ENCODE measurements around the gene SSB.
A peak's percentile ranks its signal among the peaks of the same experiment; 100 is the strongest.
"Not testable (repeated sequence)": the region's sequence is repeated elsewhere in the genome, so short reads cannot be mapped to it uniquely, and the experiment has no call there.

SSB gene

DNA sequence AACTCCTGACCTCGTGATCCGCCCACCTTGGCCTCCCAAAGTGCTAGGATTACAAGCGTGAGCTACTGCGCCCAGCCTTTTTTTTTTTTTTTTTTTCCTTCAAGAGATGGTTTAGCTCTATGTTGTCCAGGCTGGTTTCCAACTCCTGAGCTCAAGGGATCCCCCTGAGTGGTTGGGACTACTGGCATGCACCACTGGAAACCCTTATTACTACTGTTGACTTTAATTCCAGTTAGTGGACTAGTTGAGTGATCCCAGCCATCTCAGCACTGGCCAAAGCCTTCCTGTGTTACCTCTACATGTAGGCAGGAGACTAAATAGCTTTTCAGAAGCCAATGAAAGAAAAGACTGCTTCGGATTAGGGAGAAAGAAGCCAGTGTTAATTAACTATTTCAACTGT, 8.1 kb upstream of the SSB start:
- Histone ChIP-seq H3K27ac (ENCODE audit: low read length) (no peak overlapping the region), H3K9me3 (ENCODE audit: control insufficient read depth in 1 of 2, low read length in 2 of 2) (no peaks in the 10 kb centered on the region), H3K4me1 (ENCODE audit: control insufficient read depth in 1 of 2, insufficient read depth in 2 of 2, low read length in 2 of 2) (no peaks in the 10 kb centered on the region), H3K4me3 (ENCODE audit: low read depth in 1 of 2, low read length in 2 of 2) (no peak overlapping the region), H3K36me3 (ENCODE audit: control insufficient read depth in 1 of 2, insufficient read depth in 2 of 2, low read length in 2 of 2) (no peaks in the 10 kb centered on the region), H3K27me3 (ENCODE audit: low read depth, low read length) (no peaks in the 10 kb centered on the region)

DNA sequence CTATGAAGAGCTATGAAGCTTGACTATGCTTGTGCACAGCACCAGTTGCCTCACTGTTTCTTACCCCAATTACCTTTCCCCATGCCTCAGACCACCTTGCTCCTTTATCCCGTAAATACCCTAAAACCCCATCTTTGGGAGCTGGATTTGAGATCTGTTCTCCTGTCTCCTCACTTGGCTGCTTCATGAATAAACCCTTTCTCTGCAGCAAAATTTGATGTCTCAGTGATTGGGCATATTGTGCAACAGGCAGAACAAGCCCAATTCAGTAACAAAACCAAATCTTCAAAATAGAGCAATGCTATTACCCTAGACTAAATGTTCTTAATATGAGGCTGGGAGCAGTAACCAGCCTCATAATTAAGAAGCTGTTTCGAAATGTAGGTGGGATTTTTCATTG, 3.5 kb upstream of the SSB start:
- peaks cover 0 to 4% of the 10 kb centered on the region in 2 donors for H3K36me3 ChIP-seq (ENCODE audit: control insufficient read depth in 1 of 2, insufficient read depth in 2 of 2, low read length in 2 of 2)
- H3K27ac ChIP-seq (ENCODE audit: low read length) = no peak overlapping the region
- H3K4me1 ChIP-seq (ENCODE audit: control insufficient read depth in 1 of 2, insufficient read depth in 2 of 2, low read length in 2 of 2) = peaks cover 0 to 7% of the 10 kb centered on the region in 2 donors
- no peak overlapping the region for H3K4me3 ChIP-seq (ENCODE audit: low read depth in 1 of 2, low read length in 2 of 2)
- no peaks in the 10 kb centered on the region for H3K9me3 ChIP-seq (ENCODE audit: control insufficient read depth in 1 of 2, low read length in 2 of 2)
- no peaks in the 10 kb centered on the region for H3K27me3 ChIP-seq (ENCODE audit: low read depth, low read length)

DNA sequence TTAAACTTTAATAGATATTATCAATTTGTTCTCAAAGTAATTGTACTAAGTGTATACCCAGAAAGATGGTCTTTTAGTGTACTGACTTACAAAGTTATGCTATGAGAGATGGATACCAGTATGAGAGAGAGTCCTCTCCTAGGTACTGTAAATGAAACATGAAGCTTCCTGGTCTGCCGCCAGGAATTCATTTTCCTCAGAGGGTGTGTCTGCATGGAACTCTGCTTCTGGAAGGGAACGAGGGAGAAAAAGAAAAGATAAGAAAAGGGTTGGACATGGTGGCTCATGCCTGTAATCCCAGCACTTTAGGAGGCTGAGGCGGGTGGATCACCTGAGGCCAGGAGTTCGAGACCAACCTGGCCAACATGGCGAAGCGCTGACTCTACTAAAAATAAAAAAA, 2.2 kb upstream of the SSB start:
- no peak overlapping the region for H3K27ac ChIP-seq (ENCODE audit: low read length)
- H3K36me3 ChIP-seq (ENCODE audit: control insufficient read depth in 1 of 2, insufficient read depth in 2 of 2, low read length in 2 of 2) = peaks cover 0 to 4% of the 10 kb centered on the region in 2 donors
- H3K4me1 ChIP-seq (ENCODE audit: control insufficient read depth in 1 of 2, insufficient read depth in 2 of 2, low read length in 2 of 2) = peaks cover 0 to 11% of the 10 kb centered on the region in 2 donors
- H3K4me3 ChIP-seq (ENCODE audit: low read depth in 1 of 2, low read length in 2 of 2) = no peak overlapping the region
- H3K27me3 ChIP-seq (ENCODE audit: low read depth, low read length) = no peaks in the 10 kb centered on the region
- H3K9me3 ChIP-seq (ENCODE audit: control insufficient read depth in 1 of 2, low read length in 2 of 2) = no peaks in the 10 kb centered on the region

DNA sequence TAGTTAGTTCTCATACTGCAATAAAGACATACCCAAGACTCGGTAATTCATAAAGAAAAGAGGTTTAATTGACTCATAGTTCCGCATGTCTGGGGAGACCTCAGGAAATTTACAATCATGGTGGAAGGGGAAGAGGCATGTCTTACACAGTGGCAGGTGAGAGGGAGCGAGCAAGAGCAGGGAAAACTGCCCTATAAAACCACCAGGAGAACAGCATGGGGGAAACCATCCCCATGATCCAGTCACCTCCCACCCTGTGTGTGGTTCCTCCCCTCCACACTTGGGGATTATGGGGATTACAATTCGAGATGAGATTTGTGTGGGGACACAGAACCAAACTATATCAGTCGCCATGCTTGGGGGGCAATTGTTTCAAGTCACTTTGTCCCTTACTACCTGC, 1.1 kb upstream of the SSB start:
- no peak overlapping the region for H3K4me3 ChIP-seq (ENCODE audit: low read depth in 1 of 2, low read length in 2 of 2)
- H3K4me1 ChIP-seq (ENCODE audit: control insufficient read depth in 1 of 2, insufficient read depth in 2 of 2, low read length in 2 of 2) = peaks cover 0 to 11% of the 10 kb centered on the region in 2 donors
- H3K27me3 ChIP-seq (ENCODE audit: low read depth, low read length) = no peaks in the 10 kb centered on the region
- H3K9me3 ChIP-seq (ENCODE audit: control insufficient read depth in 1 of 2, low read length in 2 of 2) = no peaks in the 10 kb centered on the region
- H3K27ac ChIP-seq (ENCODE audit: low read length) = no peak overlapping the region
- peaks cover 0 to 11% of the 10 kb centered on the region in 2 donors for H3K36me3 ChIP-seq (ENCODE audit: control insufficient read depth in 1 of 2, insufficient read depth in 2 of 2, low read length in 2 of 2)

DNA sequence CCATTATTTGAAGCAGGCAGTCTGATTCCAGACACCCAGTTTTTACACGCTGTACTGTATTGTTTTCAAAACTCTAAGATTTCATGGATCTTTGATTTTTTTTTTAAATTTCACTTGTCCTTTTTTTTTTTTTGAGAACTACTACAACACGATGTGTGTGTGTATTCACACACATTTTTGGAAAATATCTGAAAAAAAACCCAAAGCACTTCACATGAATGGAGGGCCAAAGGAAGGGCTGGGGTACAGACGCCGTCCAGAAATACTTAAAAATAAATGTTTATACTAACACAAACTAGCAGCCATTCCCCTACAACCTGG, 314 bp upstream of the SSB start:
- no peaks in the 10 kb centered on the region for H3K9me3 ChIP-seq (ENCODE audit: control insufficient read depth in 1 of 2, low read length in 2 of 2)
- peaks cover 0 to 14% of the 10 kb centered on the region in 2 donors for H3K4me1 ChIP-seq (ENCODE audit: control insufficient read depth in 1 of 2, insufficient read depth in 2 of 2, low read length in 2 of 2)
- no peaks in the 10 kb centered on the region for H3K27me3 ChIP-seq (ENCODE audit: low read depth, low read length)

DNA sequence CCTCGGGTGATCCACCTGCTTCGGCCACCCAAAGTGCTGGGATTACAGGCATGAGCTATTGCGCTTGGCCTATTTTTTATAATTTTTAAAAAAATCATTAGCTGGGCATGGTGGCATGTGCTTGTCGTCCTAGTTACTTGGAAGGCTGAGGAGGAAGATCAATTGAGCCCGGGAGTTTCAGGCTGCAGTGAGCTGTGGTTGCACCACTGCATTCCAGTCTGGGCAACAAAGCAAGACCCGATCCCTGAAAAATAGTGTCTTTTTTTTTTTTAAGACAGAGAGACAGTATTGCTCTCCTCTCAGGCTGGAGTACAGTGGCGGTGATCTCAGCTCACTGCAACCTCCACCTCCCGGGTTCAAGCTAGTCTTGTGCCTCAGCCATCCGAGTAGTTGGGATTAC, 4.8 kb downstream of the SSB start:
- H3K27ac ChIP-seq (ENCODE audit: low read length) = no peak overlapping the region
- no peaks in the 10 kb centered on the region for H3K27me3 ChIP-seq (ENCODE audit: low read depth, low read length)
- no peaks in the 10 kb centered on the region for H3K9me3 ChIP-seq (ENCODE audit: control insufficient read depth in 1 of 2, low read length in 2 of 2)
- H3K36me3 ChIP-seq (ENCODE audit: control insufficient read depth in 1 of 2, insufficient read depth in 2 of 2, low read length in 2 of 2) = peaks cover 13 to 38% of the 10 kb centered on the region in 2 donors
- no peak overlapping the region for H3K4me3 ChIP-seq (ENCODE audit: low read depth in 1 of 2, low read length in 2 of 2)
- peaks cover 0 to 19% of the 10 kb centered on the region in 2 donors for H3K4me1 ChIP-seq (ENCODE audit: control insufficient read depth in 1 of 2, insufficient read depth in 2 of 2, low read length in 2 of 2)

More for the DNA sequence above, 314 bp upstream of the SSB start:
- Histone ChIP-seq H3K27ac (ENCODE audit: low read length) (peak overlapping the region; percentile 34), H3K36me3 (ENCODE audit: control insufficient read depth in 1 of 2, insufficient read depth in 2 of 2, low read length in 2 of 2) (peaks cover 0 to 11% of the 10 kb centered on the region in 2 donors), H3K4me3 (ENCODE audit: low read depth in 1 of 2, low read length in 2 of 2) (peak overlapping the region; percentile 79 to 98)

DNA sequence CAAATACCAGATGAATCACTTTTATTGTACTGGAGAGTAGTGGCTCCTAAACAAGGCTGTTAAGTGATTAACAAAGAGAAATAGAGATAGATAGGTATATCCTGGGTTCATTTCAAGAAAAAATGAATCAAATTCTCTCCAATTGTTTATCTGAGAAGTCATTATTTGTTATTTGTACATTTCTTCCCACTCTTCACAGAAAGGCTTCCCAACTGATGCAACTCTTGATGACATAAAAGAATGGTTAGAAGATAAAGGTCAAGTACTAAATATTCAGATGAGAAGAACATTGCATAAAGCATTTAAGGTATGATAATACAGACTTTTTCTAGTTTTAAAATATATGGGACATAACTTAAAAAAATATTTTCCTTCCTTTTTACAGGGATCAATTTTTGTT, 7.9 kb downstream of the SSB start:
- H3K9me3 ChIP-seq (ENCODE audit: control insufficient read depth in 1 of 2, low read length in 2 of 2) = no peaks in the 10 kb centered on the region
- peaks cover 32 to 51% of the 10 kb centered on the region in 2 donors for H3K36me3 ChIP-seq (ENCODE audit: control insufficient read depth in 1 of 2, insufficient read depth in 2 of 2, low read length in 2 of 2)
- no peak overlapping the region for H3K27ac ChIP-seq (ENCODE audit: low read length)
- no peak overlapping the region for H3K4me3 ChIP-seq (ENCODE audit: low read depth in 1 of 2, low read length in 2 of 2)
- peaks cover 0 to 8% of the 10 kb centered on the region in 2 donors for H3K4me1 ChIP-seq (ENCODE audit: control insufficient read depth in 1 of 2, insufficient read depth in 2 of 2, low read length in 2 of 2)
- H3K27me3 ChIP-seq (ENCODE audit: low read depth, low read length) = no peaks in the 10 kb centered on the region

DNA sequence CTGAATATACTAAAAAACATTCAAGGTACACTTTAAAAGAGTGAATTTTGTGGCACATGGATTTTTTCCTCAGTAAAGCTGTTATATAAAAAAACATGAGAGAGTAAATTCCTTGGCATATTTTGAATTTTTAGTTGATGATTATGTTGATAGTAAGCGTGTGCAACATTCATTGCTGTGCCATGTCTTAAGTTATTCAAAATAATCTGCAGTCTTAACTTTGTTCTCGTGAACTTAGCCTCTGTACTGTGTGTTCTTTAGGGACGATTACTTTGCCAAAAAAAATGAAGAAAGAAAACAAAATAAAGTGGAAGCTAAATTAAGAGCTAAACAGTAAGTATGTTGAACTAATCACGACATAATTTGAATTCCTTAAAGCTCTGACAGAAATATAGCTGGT, 9.6 kb downstream of the SSB start:
- Histone ChIP-seq H3K9me3 (ENCODE audit: control insufficient read depth in 1 of 2, low read length in 2 of 2) (no peaks in the 10 kb centered on the region), H3K27ac (ENCODE audit: low read length) (no peak overlapping the region), H3K27me3 (ENCODE audit: low read depth, low read length) (no peaks in the 10 kb centered on the region), H3K4me1 (ENCODE audit: control insufficient read depth in 1 of 2, insufficient read depth in 2 of 2, low read length in 2 of 2) (peaks cover 0 to 7% of the 10 kb centered on the region in 2 donors), H3K4me3 (ENCODE audit: low read depth in 1 of 2, low read length in 2 of 2) (no peak overlapping the region), H3K36me3 (ENCODE audit: control insufficient read depth in 1 of 2, insufficient read depth in 2 of 2, low read length in 2 of 2) (peaks cover 40 to 55% of the 10 kb centered on the region in 2 donors)

DNA sequence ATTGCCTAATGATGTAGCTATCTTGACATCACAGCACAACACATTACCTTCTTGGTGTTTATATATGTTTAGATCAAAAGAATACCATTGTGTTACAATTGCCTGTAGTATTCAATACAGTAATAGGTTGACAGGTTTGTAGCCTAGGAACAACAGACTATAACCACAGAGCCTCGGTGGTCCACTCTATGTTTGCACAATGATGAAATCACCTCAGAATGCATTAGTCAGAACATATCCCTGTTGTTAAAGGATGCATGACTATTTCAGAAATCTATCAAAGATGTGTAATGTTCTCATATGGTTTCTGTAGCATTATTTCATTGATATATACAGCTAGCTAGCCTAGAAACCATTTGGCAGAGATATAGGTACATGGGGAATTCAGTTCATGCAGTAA, 17.2 kb downstream of the SSB start:
- H3K9me3 ChIP-seq (ENCODE audit: control insufficient read depth in 1 of 2, low read length in 2 of 2) = no peaks in the 10 kb centered on the region
- no peak overlapping the region for H3K4me3 ChIP-seq (ENCODE audit: low read depth in 1 of 2, low read length in 2 of 2)
- H3K4me1 ChIP-seq (ENCODE audit: control insufficient read depth in 1 of 2, insufficient read depth in 2 of 2, low read length in 2 of 2) = no peaks in the 10 kb centered on the region
- H3K27ac ChIP-seq (ENCODE audit: low read length) = no peak overlapping the region
- peaks cover 36 to 40% of the 10 kb centered on the region in 2 donors for H3K36me3 ChIP-seq (ENCODE audit: control insufficient read depth in 1 of 2, insufficient read depth in 2 of 2, low read length in 2 of 2)
- H3K27me3 ChIP-seq (ENCODE audit: low read depth, low read length) = no peaks in the 10 kb centered on the region

DNA sequence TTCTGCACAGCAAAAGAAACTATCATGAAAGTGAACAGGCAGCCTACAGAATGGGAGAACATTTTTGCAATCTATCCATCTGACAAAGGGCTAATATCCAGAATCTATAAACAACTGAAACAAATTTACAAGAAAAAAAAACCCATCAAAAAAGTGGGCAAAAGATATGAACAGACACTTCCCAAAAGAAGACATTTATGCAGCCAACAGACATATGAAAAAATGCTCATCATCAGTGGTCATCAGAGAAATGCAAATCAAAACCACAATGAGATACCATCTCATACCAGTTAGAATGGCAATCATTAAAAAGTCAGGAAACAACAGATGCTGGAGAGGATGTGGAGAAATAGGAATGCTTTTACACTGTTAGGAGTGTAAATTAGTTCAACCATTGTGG, 18.3 kb downstream of the SSB start:
- H3K9me3 ChIP-seq (ENCODE audit: control insufficient read depth in 1 of 2, low read length in 2 of 2); H3K4me1 ChIP-seq (ENCODE audit: control insufficient read depth in 1 of 2, insufficient read depth in 2 of 2, low read length in 2 of 2); H3K27me3 ChIP-seq (ENCODE audit: low read depth, low read length); H3K27ac ChIP-seq (ENCODE audit: low read length); H3K4me3 ChIP-seq (ENCODE audit: low read depth in 1 of 2, low read length in 2 of 2): not testable (repeated sequence)
- peaks cover 27 to 30% of the 10 kb centered on the region in 2 donors for H3K36me3 ChIP-seq (ENCODE audit: control insufficient read depth in 1 of 2, insufficient read depth in 2 of 2, low read length in 2 of 2)

DNA sequence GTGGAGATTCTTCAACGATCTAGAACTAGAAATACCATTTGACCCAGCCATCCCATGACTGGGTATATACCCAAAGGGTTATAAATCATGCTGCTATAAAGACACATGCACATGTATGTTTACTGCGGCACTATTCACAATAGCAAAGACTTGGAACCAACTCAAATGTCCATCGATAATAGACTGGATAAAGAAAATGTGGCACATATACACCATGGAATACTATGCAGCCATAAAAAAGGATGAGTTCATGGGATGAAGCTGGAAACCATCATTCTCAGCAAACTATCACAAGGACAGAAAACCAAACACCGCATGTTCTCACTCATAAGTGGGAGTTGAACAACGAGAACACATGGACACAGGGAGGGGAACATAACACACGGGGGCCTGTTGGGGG, 18.7 kb downstream of the SSB start:
- peaks cover 23 to 25% of the 10 kb centered on the region in 2 donors for H3K36me3 ChIP-seq (ENCODE audit: control insufficient read depth in 1 of 2, insufficient read depth in 2 of 2, low read length in 2 of 2)
- not testable (repeated sequence) for H3K27ac ChIP-seq (ENCODE audit: low read length); H3K4me1 ChIP-seq (ENCODE audit: control insufficient read depth in 1 of 2, insufficient read depth in 2 of 2, low read length in 2 of 2); H3K27me3 ChIP-seq (ENCODE audit: low read depth, low read length); H3K9me3 ChIP-seq (ENCODE audit: control insufficient read depth in 1 of 2, low read length in 2 of 2); H3K4me3 ChIP-seq (ENCODE audit: low read depth in 1 of 2, low read length in 2 of 2)

DNA sequence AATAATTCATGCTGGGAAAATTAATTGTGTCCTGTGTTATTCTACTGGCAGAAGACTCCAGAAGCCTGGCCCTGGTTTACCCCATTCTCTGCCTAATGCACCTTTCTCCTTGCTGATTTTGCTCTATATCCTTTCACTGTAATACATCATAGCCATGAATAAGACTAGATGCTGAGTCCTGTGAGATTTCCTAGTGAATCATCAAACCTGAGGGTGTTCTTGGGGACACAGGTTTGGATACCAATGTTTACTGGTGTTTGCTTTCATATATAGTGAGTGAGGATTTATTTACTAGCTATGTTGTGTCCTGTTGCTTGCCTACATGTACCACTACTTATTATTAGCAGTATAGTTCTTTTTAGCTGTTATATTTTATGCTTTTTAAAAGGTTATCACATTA, 19.6 kb downstream of the SSB start:
- H3K27me3 ChIP-seq (ENCODE audit: low read depth, low read length) = no peaks in the 10 kb centered on the region
- no peaks in the 10 kb centered on the region for H3K9me3 ChIP-seq (ENCODE audit: control insufficient read depth in 1 of 2, low read length in 2 of 2)
- H3K4me1 ChIP-seq (ENCODE audit: control insufficient read depth in 1 of 2, insufficient read depth in 2 of 2, low read length in 2 of 2) = peaks cover 4 to 9% of the 10 kb centered on the region in 2 donors
- H3K36me3 ChIP-seq (ENCODE audit: control insufficient read depth in 1 of 2, insufficient read depth in 2 of 2, low read length in 2 of 2) = peaks cover 20 to 23% of the 10 kb centered on the region in 2 donors
- no peak overlapping the region for H3K27ac ChIP-seq (ENCODE audit: low read length)
- no peak overlapping the region for H3K4me3 ChIP-seq (ENCODE audit: low read depth in 1 of 2, low read length in 2 of 2)

All from muscle layer of duodenum (tissue), 2 donors.